Endothelial cell of umbilical vein (primary cell): ENCODE measurements around the gene DIP2C.

Experiments used
- CTCF ChIP-seq, 2 donors: IDR thresholded peaks; 1 replicate in 1 of 2; 2 replicates in 1 of 2; pipeline ENCODE4 v1.5.1; 2011; ENCODE audit warnings: low read length in 2 of 2, mild to moderate bottlenecking in 2 of 2, moderate library complexity in 2 of 2, control low read depth in 1 of 2, inconsistent platforms in 1 of 2, low read depth in 1 of 2; ENCODE audit not compliant: insufficient read depth in 1 of 2; ENCODE audit errors: extremely low read depth in 1 of 2
- EZH2 ChIP-seq: IDR thresholded peaks from 2 replicates; pipeline ENCODE4 v1.6.1; 2012; ENCODE audit warnings: borderline replicate concordance, low read depth, mild to moderate bottlenecking, moderate library complexity, low read length, inconsistent platforms; ENCODE audit not compliant: severe bottlenecking
- JUN ChIP-seq: IDR thresholded peaks from 2 replicates; pipeline ENCODE4 v1.6.1; 2011; ENCODE audit warnings: borderline replicate concordance, low read depth; ENCODE audit not compliant: insufficient read length, insufficient read depth
- POLR2A ChIP-seq: IDR thresholded peaks from 2 replicates; pipeline ENCODE4 v1.6.1; 2012; ENCODE audit warnings: low read depth, mild to moderate bottlenecking, control low read depth, low read length

- TF ChIP-seq POLR2A (no peak), JUN (no peak), CTCF (IDR thresholded peaks at IDR 0.05; ENCODE audit: extremely low read depth in 1 of 2, insufficient read depth in 1 of 2, low read depth in 1 of 2, low read length in 2 of 2) (no peak), EZH2 (no peak)
Observed at GRCh38 chr10:393106-393745, 296.2 kb downstream of the DIP2C start.
